Muscle layer of duodenum (tissue), 2 donors: ENCODE results near the gene LUC7L.
"Not testable (repeated sequence)": the region's sequence is repeated elsewhere in the genome, so short reads cannot be mapped to it uniquely, and the experiment has no call there.

Source experiments
- H3K27ac ChIP-seq: one replicate; pipeline ENCODE4 v1.7.0; 2013; ENCODE audit warnings: mild to moderate bottlenecking, low read length
- H3K27me3 ChIP-seq: one replicate; pipeline ENCODE4 v1.7.0; 2013; ENCODE audit warnings: low read depth, mild to moderate bottlenecking, control low read depth, low read length
- H3K36me3 ChIP-seq, 2 donors: one replicate each; pipeline ENCODE4 v1.7.0; 2013; ENCODE audit warnings: low read length in 2 of 2, control low read depth in 1 of 2, mild to moderate bottlenecking in 1 of 2; ENCODE audit not compliant: insufficient read depth in 2 of 2, control insufficient read depth in 1 of 2
- H3K4me1 ChIP-seq, 2 donors: one replicate each; pipeline ENCODE4 v1.7.0; 2013; ENCODE audit warnings: low read length in 2 of 2, mild to moderate bottlenecking in 2 of 2, control low read depth in 1 of 2, moderate library complexity in 1 of 2; ENCODE audit not compliant: insufficient read depth in 2 of 2, control insufficient read depth in 1 of 2
- H3K4me3 ChIP-seq, 2 donors: one replicate each; pipeline ENCODE4 v1.7.0; 2013; ENCODE audit warnings: low read length in 2 of 2, low read depth in 1 of 2, mild to moderate bottlenecking in 1 of 2
- H3K9me3 ChIP-seq, 2 donors: one replicate each; pipeline ENCODE4 v1.7.0; 2013; ENCODE audit warnings: low read length in 2 of 2, control low read depth in 1 of 2, mild to moderate bottlenecking in 1 of 2; ENCODE audit not compliant: control insufficient read depth in 1 of 2
- donor health status: healthy.

The LUC7L gene

GRCh38 chr16:269061-269796 is 40.0 kb upstream of the LUC7L start:
- H3K36me3 ChIP-seq = peaks cover 0 to 12% of the 10 kb centered on the region in 2 donors
- no peaks in the 10 kb centered on the region for H3K9me3 ChIP-seq
- no peak overlapping the region for H3K27ac ChIP-seq
- no peak overlapping the region for H3K4me3 ChIP-seq
- H3K4me1 ChIP-seq = no peaks in the 10 kb centered on the region
- H3K27me3 ChIP-seq = no peaks in the 10 kb centered on the region

- Histone ChIP-seq H3K4me3 (no peak overlapping the region), H3K27me3 (no peaks in the 10 kb centered on the region)
These were observed 39.1 kb upstream of the LUC7L start for GRCh38 chr16:268141-269053.

GRCh38 chr16:267562-267961 is 38.3 kb upstream of the LUC7L start:
- H3K27me3 ChIP-seq, H3K9me3 ChIP-seq, H3K4me1 ChIP-seq, H3K4me3 ChIP-seq, H3K27ac ChIP-seq: not testable (repeated sequence)
- peaks cover 0 to 25% of the 10 kb centered on the region in 2 donors for H3K36me3 ChIP-seq

More at GRCh38 chr16:268141-269053, 39.1 kb upstream of the LUC7L start:
- Histone ChIP-seq H3K36me3 (peaks cover 0 to 20% of the 10 kb centered on the region in 2 donors), H3K9me3 (no peaks in the 10 kb centered on the region), H3K27ac (peak overlapping the region; percentile 39), H3K4me1 (no peaks in the 10 kb centered on the region)

- no peaks in the 10 kb centered on the region for H3K9me3 ChIP-seq
- no peak overlapping the region for H3K4me3 ChIP-seq
- H3K27me3 ChIP-seq = no peaks in the 10 kb centered on the region
- H3K4me1 ChIP-seq = no peaks in the 10 kb centered on the region
- no peak overlapping the region for H3K27ac ChIP-seq
- H3K36me3 ChIP-seq = peaks cover 0 to 36% of the 10 kb centered on the region in 2 donors
These were observed 37.3 kb upstream of the LUC7L start for GRCh38 chr16:266258-267164.

- Histone ChIP-seq H3K36me3 (peaks cover 0 to 43% of the 10 kb centered on the region in 2 donors), H3K4me1 (no peaks in the 10 kb centered on the region), H3K27me3 (no peaks in the 10 kb centered on the region), H3K27ac (no peak overlapping the region), H3K9me3 (no peaks in the 10 kb centered on the region), H3K4me3 (no peak overlapping the region)
These were observed 36.5 kb upstream of the LUC7L start for GRCh38 chr16:265711-266110.

- H3K4me1 ChIP-seq = no peaks in the 10 kb centered on the region
- no peaks in the 10 kb centered on the region for H3K27me3 ChIP-seq
- H3K27ac ChIP-seq = no peak overlapping the region
- no peaks in the 10 kb centered on the region for H3K9me3 ChIP-seq
- H3K4me3 ChIP-seq = no peak overlapping the region
- H3K36me3 ChIP-seq = peaks cover 0 to 49% of the 10 kb centered on the region in 2 donors
These were observed 35.8 kb upstream of the LUC7L start for GRCh38 chr16:265002-265529.

GRCh38 chr16:264440-264951 is 35.2 kb upstream of the LUC7L start:
- H3K4me3 ChIP-seq = no peak overlapping the region
- no peak overlapping the region for H3K27ac ChIP-seq
- H3K4me1 ChIP-seq = no peaks in the 10 kb centered on the region
- peaks cover 2 to 55% of the 10 kb centered on the region in 2 donors for H3K36me3 ChIP-seq
- no peaks in the 10 kb centered on the region for H3K9me3 ChIP-seq
- H3K27me3 ChIP-seq = no peaks in the 10 kb centered on the region

GRCh38 chr16:263944-264343 is 34.7 kb upstream of the LUC7L start:
- H3K27me3 ChIP-seq = no peaks in the 10 kb centered on the region
- no peaks in the 10 kb centered on the region for H3K9me3 ChIP-seq
- H3K4me3 ChIP-seq = no peak overlapping the region
- H3K27ac ChIP-seq = no peak overlapping the region
- peaks cover 4 to 60% of the 10 kb centered on the region in 2 donors for H3K36me3 ChIP-seq
- H3K4me1 ChIP-seq = no peaks in the 10 kb centered on the region

- peaks cover 4 to 63% of the 10 kb centered on the region in 2 donors for H3K36me3 ChIP-seq
- H3K27me3 ChIP-seq = no peaks in the 10 kb centered on the region
These were observed 34.0 kb upstream of the LUC7L start for GRCh38 chr16:263182-263774.

GRCh38 chr16:262121-262745 is 33.0 kb upstream of the LUC7L start:
- Histone ChIP-seq H3K4me3 (no peak overlapping the region), H3K36me3 (peaks cover 4 to 67% of the 10 kb centered on the region in 2 donors), H3K9me3 (no peaks in the 10 kb centered on the region), H3K27ac (no peak overlapping the region), H3K4me1 (no peaks in the 10 kb centered on the region), H3K27me3 (no peaks in the 10 kb centered on the region)

More at GRCh38 chr16:263182-263774, 34.0 kb upstream of the LUC7L start:
- Histone ChIP-seq H3K4me3 (no peak overlapping the region), H3K27ac (no peak overlapping the region), H3K9me3 (no peaks in the 10 kb centered on the region), H3K4me1 (no peaks in the 10 kb centered on the region)
